Fibroblast of villous mesenchyme (primary cell): ENCODE results near the gene ARHGEF11. TPM values are rescaled to one million over a fixed set of nuclear protein-coding genes. Genes with fewer than 3 reads are reported as not detected.

ENCODE experiments used
- DNase-seq: peaks from one replicate; pipeline ENCODE4 v3.0.0-alpha.2; 2010; ENCODE audit warnings: low read depth
- H3K4me3 ChIP-seq: 2 replicates; pipeline ENCODE4 v1.5.1; 2011; ENCODE audit warnings: low read depth, mild to moderate bottlenecking, low read length
- total RNA-seq: library from RNA; depleted of rRNA; stranded (reverse); fragments of >200 nt; gene quantifications from 2 replicates; pipeline ENCODE4 v1.2.3, GENCODE V29; 2012
- TF ChIP-seq, protein P1 (sequence below): IDR thresholded peaks from 2 replicates; pipeline ENCODE4 v1.5.1; 2012; ENCODE audit warnings: low read depth, mild to moderate bottlenecking, low read length; ENCODE audit not compliant: insufficient read depth

Gene ARHGEF11
- total RNA-seq, 1 donor = 34.1 TPM

DNA sequence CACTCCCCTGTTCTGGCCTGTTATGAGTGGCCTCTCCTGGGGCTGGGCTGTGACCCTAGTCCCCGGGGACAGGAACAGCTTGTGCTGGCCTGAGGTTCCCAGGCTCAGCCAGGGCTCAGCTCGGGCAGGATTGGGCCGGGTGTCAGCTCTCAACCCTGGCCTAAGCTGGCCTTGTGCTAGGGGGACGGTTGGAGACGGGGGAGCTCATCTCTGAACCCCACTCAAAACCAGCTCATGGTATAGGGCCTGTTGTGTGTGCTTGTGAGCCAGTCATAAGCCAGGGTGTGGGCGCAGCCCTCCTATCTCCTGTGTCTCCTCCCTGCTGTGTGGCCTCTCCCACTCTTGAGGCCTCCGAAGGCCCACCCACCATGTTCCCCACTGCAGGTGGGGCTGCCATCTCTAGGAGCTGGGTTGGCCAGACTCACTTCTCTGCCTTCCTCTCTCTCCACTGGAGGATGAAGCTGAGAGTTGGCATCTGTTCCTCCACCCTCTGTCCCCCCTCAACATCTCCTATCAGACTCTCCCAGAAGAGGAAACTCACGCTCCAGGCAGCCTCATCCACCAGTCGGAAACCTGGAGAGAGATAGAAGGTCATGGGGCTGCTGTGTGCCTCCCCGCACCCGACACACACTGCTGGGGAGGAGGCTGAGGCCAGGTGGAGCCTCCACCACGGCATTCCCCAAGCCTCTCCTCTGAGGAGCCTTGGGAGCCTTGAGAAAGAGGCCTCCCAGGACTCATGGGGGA lies 150.7 kb downstream of the ARHGEF11 start:
- DNase-seq = peak; percentile 51
- peak overlapping the region; percentile 65 for H3K4me3 ChIP-seq
- TF ChIP-seq, protein P1, sequence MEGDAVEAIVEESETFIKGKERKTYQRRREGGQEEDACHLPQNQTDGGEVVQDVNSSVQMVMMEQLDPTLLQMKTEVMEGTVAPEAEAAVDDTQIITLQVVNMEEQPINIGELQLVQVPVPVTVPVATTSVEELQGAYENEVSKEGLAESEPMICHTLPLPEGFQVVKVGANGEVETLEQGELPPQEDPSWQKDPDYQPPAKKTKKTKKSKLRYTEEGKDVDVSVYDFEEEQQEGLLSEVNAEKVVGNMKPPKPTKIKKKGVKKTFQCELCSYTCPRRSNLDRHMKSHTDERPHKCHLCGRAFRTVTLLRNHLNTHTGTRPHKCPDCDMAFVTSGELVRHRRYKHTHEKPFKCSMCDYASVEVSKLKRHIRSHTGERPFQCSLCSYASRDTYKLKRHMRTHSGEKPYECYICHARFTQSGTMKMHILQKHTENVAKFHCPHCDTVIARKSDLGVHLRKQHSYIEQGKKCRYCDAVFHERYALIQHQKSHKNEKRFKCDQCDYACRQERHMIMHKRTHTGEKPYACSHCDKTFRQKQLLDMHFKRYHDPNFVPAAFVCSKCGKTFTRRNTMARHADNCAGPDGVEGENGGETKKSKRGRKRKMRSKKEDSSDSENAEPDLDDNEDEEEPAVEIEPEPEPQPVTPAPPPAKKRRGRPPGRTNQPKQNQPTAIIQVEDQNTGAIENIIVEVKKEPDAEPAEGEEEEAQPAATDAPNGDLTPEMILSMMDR = no peak

DNA sequence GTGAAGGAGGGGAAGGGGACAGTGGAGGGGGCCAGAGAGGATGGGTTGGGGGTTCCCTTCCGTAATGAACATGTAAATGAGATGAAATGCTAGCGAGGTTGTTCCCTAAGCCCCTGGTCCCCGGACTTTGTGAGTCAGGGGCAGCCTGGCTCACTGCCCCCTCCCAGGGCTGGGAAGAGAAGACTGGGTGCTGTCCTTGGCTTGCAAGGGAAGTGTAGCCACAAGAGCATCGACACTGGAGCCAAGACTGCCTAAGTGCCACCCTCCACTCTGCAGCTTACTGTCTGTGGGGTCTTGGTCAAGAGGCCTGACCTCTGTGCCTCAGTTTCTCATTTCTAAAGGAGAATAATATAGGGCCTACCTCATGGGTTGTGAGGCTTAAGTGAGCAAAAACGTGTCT lies 151.5 kb downstream of the ARHGEF11 start:
- peak overlapping the region; percentile 65 for H3K4me3 ChIP-seq
- TF ChIP-seq, protein P1 = no peak
- DNase-seq = peak; percentile 37

DNA sequence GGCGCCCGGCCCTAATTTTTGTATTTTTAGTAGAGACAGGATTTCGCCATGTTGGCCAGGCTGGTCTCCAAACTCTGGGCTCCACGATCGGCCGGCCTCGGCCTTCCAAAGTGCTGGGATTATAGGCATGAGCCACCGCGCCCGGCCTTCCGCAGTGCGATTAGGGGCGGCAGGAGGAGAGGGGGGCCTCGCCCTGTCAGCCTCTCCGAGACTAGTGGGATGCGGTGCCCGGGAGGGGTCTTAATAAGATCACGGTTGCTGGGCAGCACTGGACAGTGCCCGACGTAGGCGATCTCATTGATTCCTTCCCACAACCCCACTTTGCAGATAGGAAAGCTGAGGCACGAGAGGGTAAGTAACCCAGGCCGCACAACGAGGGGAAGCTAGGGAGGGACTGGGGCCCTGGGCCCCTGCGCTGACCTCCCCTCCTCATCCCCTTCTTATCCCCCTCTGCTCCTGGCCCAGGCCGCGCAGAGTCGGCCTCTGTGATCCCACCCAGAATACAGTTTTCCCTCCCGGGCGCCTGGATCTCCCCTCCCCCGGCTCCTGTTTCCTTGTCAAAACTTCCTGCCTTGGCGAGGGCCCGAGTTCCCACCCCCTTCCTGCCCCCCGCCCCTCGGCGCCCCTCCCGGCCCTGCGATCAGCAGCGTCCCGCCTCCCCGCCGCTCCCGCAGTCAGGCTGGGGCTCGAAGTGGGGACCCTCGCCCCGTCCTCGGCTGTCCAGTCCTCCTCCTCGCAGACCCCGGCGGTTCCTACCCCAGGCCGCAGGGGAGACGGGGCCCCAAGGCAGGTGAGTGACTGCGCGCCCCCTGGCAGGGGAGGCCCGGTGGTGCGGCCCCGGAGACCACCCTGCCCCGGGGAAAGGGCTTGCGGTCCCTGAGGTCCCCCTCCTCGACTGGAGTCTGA lies 152.2 kb downstream of the ARHGEF11 start, which contains the start of gene PEAR1:
Gene PEAR1 (plus strand): TSS at position 671 of the 906 bp plus-strand sequence. CDS start 10,209 bp downstream, outside the sequence.
- peak within 1 kb of the TSS; percentile 65 for H3K4me3 ChIP-seq
- peak; percentile 53 for DNase-seq
- TF ChIP-seq, protein P1 = peak; percentile 10

GRCh38 chr1:156892190-156893047 lies 153.1 kb downstream of the ARHGEF11 start:
- DNase-seq = peak; percentile 94
- TF ChIP-seq, protein P1 = peak; percentile 81
- peak overlapping the region; percentile 43 for H3K4me3 ChIP-seq

- H3K4me3 ChIP-seq = no peak overlapping the region
- peak; percentile 84 for DNase-seq
- TF ChIP-seq, protein P1 = peak; percentile 87
These were observed 155.6 kb downstream of the ARHGEF11 start for GRCh38 chr1:156889802-156890580.
